ENCODE measurements around the gene COPS7A.

The COPS7A gene

DNA sequence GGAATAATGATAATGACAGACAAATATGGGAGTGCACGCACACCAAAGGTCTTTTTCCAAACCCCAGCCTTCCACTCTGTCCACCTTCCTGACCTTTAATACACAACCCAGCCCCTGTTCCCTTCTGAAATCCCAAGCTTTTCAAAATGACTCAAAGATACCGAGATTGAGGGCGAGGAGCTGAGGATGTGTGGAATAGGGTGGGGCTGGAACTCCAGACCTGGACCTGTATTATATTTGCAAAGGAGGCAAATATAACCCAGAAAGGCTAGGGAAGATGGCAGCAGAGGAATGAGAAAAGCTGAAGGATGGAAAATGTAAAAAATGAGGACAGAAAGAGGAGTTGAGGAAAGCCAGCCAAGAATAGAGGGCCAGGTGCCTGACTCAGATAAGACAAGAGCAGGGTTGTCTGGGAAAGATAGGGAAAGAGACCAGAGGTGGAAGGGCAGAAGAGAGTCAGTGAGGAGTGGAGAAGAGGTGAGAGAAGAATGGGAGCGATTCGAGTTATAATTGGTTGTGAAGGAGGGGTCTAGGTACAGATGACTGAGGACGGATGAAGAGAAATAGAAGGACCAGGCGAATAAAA lies 41.3 kb downstream of the COPS7A start:
- Histone ChIP-seq H3K4me3 (ENCODE audit: low read depth, low read length) (peak overlapping the region; percentile 79), H3K9ac (ENCODE audit: low read length) (peak overlapping the region; percentile 67), H3K27ac (ENCODE audit: low read depth, low read length) (no peak overlapping the region; the same call in 1 of the 2 replicates), H3K27me3 (ENCODE audit: control insufficient read depth, insufficient read depth, low read length) (no peaks in the 10 kb centered on the region), H3K9me3 (ENCODE audit: control insufficient read depth, insufficient read depth, low read depth, low read length) (no peaks in the 10 kb centered on the region), H3K36me3 (ENCODE audit: control insufficient read depth, insufficient read depth, low read length) (peaks cover 9% of the 10 kb centered on the region; the same call in 1 of the 2 replicates), H3K4me1 (ENCODE audit: control insufficient read depth, insufficient read depth, low read length) (peaks cover 34% of the 10 kb centered on the region)

DNA sequence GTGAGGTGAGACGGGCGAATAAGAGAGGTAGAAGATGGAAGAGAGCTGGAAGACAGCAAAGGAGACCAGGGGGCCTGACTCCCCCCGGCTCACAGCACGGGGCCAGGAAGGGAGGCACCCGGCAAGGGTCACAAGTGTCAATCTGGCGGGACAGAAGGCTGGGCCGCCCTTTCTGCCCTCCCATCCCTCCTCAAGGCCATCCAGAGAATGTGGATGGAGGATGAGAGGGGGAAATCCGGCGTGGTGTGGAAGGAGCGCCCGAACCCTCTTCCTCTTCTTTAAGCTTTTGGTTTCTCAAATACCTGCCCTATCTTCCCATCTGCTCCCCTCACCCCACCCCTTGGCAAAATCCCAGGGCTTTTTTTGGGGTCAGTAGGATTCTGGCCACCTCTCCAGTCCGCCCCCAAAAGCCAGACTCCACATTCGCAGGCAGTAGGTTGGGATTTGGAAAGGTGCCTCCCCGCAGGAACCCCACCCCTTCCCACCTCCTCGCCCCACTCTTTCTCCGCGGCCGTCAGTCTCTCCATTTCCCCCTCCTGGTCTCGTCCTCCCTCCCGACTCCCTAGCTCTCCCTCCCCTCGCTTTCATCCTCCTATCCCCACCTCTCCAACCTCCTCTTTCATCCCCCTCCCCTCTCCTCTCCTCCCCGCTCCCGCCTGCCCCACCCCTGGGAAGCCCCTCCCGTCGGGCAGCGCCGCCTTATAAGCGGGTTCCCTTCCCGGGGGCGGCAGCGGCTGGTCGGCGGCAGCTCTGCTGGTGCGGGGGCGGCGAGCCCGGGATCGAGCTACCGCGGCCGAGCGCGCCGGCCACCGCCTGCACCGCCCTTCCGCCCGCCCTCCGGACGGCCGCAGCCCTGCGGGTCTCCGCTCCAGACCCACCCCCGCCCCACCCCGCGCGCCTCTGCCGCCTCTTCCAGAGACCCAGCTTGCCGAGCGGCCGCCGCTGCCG lies 42.1 kb downstream of the COPS7A start, which contains the start of gene PTMS:
Gene PTMS (plus strand): TSS at position 730 of the 948 bp plus-strand sequence. CDS start 343 bp downstream, outside the sequence.
- H3K9ac ChIP-seq (ENCODE audit: low read length), result peak within 1 kb of the TSS; percentile 67
- H3K36me3 ChIP-seq (ENCODE audit: control insufficient read depth, insufficient read depth, low read length), result peaks cover 14% of the 10 kb centered on the region; the same call in 1 of the 2 replicates
- H3K4me1 ChIP-seq (ENCODE audit: control insufficient read depth, insufficient read depth, low read length), result peaks cover 34% of the 10 kb centered on the region
- H3K27ac ChIP-seq (ENCODE audit: low read depth, low read length), result peak within 1 kb of the TSS; percentile 8; the same call in 1 of the 2 replicates
- H3K9me3 ChIP-seq (ENCODE audit: control insufficient read depth, insufficient read depth, low read depth, low read length), result no peaks in the 10 kb centered on the region
- H3K4me3 ChIP-seq (ENCODE audit: low read depth, low read length), result peak within 1 kb of the TSS; percentile 79
- no peaks in the 10 kb centered on the region for H3K27me3 ChIP-seq (ENCODE audit: control insufficient read depth, insufficient read depth, low read length)

GRCh38 chr12:6766651-6767349 lies 43.0 kb downstream of the COPS7A start:
- H3K4me1 ChIP-seq (ENCODE audit: control insufficient read depth, insufficient read depth, low read length), result peaks cover 38% of the 10 kb centered on the region
- H3K27ac ChIP-seq (ENCODE audit: low read depth, low read length), result peak overlapping the region; percentile 8; the same call in 1 of the 2 replicates
- H3K9me3 ChIP-seq (ENCODE audit: control insufficient read depth, insufficient read depth, low read depth, low read length), result no peaks in the 10 kb centered on the region
- peaks cover 3% of the 10 kb centered on the region; the same call in 1 of the 2 replicates for H3K27me3 ChIP-seq (ENCODE audit: control insufficient read depth, insufficient read depth, low read length)
- peaks cover 22% of the 10 kb centered on the region; the same call in 1 of the 2 replicates for H3K36me3 ChIP-seq (ENCODE audit: control insufficient read depth, insufficient read depth, low read length)
- H3K9ac ChIP-seq (ENCODE audit: low read length), result peak overlapping the region; percentile 67
- H3K4me3 ChIP-seq (ENCODE audit: low read depth, low read length), result peak overlapping the region; percentile 79

DNA sequence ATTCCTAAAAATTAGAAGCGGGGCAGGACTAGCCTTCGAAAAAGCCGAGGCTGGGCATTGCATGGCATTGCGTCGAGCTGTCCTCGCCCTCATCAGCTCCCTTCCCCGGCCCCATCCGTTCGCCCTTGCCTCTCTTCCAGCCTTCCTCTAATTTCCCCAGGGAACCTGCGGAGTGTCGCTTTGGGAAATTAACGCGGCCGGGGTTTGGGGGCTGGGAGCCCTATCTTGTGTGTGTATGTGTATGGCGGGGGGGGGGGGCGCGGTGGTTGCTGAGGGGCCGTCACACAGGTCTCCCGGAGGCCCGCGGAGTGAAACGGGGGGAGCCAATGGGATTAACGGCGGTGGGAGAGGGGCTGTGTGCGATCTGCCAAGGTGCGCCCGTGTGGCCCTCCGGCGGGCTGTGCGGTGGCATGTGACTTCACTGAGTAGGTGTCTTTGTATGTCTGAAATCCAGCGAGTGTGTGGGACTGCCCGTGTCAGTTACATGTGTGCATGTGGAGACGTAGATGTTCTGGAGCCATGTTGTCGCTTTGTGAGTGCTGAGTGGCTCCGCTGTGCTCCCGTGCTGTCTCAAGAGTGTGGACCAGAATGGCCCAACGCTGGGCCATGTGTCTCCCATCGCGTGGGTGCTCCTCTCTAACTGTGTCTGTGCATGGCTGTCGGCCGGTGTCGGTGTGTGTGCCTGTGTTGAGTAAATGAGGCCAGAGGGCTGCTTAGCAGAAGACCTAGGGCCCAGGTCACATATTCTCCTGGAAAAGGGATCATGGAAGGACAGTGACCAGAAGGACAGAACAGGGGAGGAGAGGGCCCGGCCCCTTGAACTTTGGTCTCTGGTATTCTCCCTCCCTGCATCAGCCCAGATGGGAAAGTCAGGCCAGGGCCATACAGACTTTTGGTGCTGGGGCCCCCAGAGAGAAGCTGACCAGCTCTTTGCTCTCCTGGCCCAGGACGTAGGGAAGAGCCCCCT lies 43.8 kb downstream of the COPS7A start:
- H3K9me3 ChIP-seq (ENCODE audit: control insufficient read depth, insufficient read depth, low read depth, low read length), result no peaks in the 10 kb centered on the region
- H3K27ac ChIP-seq (ENCODE audit: low read depth, low read length), result no peak overlapping the region
- H3K36me3 ChIP-seq (ENCODE audit: control insufficient read depth, insufficient read depth, low read length), result peaks cover 23% of the 10 kb centered on the region; the same call in 1 of the 2 replicates
- peaks cover 8% of the 10 kb centered on the region for H3K27me3 ChIP-seq (ENCODE audit: control insufficient read depth, insufficient read depth, low read length)
- peak overlapping the region; percentile 79 for H3K4me3 ChIP-seq (ENCODE audit: low read depth, low read length)
- H3K4me1 ChIP-seq (ENCODE audit: control insufficient read depth, insufficient read depth, low read length), result peaks cover 45% of the 10 kb centered on the region
- H3K9ac ChIP-seq (ENCODE audit: low read length), result peak overlapping the region; percentile 67

DNA sequence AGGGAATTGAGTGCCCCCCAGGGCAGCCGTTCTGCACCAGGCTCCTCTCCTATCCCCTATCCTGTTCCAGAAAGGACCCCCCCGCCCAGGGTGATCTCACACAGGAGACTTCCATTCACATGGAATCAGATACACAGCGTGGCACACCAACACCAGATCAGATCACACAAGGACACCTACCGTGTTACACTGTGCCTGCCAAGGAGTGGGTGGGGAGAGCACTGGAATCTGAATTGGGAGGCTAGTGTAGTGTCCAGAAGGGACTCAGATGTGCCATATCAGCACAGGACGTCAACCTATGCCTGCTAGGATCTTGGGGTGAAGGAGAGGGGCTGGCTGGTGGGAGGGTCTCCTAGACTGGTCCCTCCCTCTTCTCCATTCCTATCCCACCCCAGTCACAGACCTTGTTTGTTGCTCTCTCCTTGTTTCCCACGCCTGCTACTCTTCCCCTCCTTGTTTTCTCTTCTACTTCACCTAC lies 44.6 kb downstream of the COPS7A start:
- Histone ChIP-seq H3K4me1 (ENCODE audit: control insufficient read depth, insufficient read depth, low read length) (peaks cover 47% of the 10 kb centered on the region), H3K27ac (ENCODE audit: low read depth, low read length) (no peak overlapping the region), H3K36me3 (ENCODE audit: control insufficient read depth, insufficient read depth, low read length) (peaks cover 23% of the 10 kb centered on the region; the same call in 1 of the 2 replicates), H3K9ac (ENCODE audit: low read length) (peak overlapping the region; percentile 67), H3K9me3 (ENCODE audit: control insufficient read depth, insufficient read depth, low read depth, low read length) (no peaks in the 10 kb centered on the region), H3K27me3 (ENCODE audit: control insufficient read depth, insufficient read depth, low read length) (peaks cover 17% of the 10 kb centered on the region), H3K4me3 (ENCODE audit: low read depth, low read length) (peak overlapping the region; percentile 79)

- H3K27ac ChIP-seq (ENCODE audit: low read depth, low read length), result no peak overlapping the region
- H3K9me3 ChIP-seq (ENCODE audit: control insufficient read depth, insufficient read depth, low read depth, low read length), result no peaks in the 10 kb centered on the region
- H3K36me3 ChIP-seq (ENCODE audit: control insufficient read depth, insufficient read depth, low read length), result peaks cover 23% of the 10 kb centered on the region; the same call in 1 of the 2 replicates
- peak overlapping the region; percentile 79 for H3K4me3 ChIP-seq (ENCODE audit: low read depth, low read length)
- peaks cover 42% of the 10 kb centered on the region for H3K4me1 ChIP-seq (ENCODE audit: control insufficient read depth, insufficient read depth, low read length)
- H3K9ac ChIP-seq (ENCODE audit: low read length), result peak overlapping the region; percentile 67
- H3K27me3 ChIP-seq (ENCODE audit: control insufficient read depth, insufficient read depth, low read length), result peaks cover 21% of the 10 kb centered on the region
These were observed 45.1 kb downstream of the COPS7A start for GRCh38 chr12:6768990-6769389.

DNA sequence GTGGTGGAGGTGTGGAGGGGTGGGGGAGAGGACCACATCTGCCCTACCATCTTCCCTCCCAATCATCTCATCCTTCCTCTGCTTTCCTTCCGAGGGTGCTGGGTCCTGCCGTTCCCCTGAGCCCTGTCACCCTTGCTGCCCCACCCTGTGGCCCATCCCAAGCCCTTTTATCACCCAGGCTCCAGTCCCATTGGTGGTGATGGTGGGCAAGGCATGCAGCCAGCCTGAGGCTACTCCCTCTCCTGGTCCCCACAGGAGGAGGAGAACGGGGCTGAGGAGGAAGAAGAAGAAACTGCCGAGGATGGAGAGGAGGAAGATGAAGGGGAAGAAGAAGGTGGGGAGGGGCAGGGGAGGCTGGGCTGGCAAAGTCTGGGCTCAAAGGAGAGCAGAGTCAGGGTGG lies 45.8 kb downstream of the COPS7A start:
- Histone ChIP-seq H3K9ac (ENCODE audit: low read length) (no peak overlapping the region), H3K4me1 (ENCODE audit: control insufficient read depth, insufficient read depth, low read length) (peaks cover 42% of the 10 kb centered on the region), H3K27ac (ENCODE audit: low read depth, low read length) (no peak overlapping the region), H3K36me3 (ENCODE audit: control insufficient read depth, insufficient read depth, low read length) (peaks cover 23% of the 10 kb centered on the region; the same call in 1 of the 2 replicates), H3K27me3 (ENCODE audit: control insufficient read depth, insufficient read depth, low read length) (peaks cover 28% of the 10 kb centered on the region), H3K9me3 (ENCODE audit: control insufficient read depth, insufficient read depth, low read depth, low read length) (no peaks in the 10 kb centered on the region), H3K4me3 (ENCODE audit: low read depth, low read length) (peak overlapping the region; percentile 79; the same call in 1 of the 2 replicates)

DNA sequence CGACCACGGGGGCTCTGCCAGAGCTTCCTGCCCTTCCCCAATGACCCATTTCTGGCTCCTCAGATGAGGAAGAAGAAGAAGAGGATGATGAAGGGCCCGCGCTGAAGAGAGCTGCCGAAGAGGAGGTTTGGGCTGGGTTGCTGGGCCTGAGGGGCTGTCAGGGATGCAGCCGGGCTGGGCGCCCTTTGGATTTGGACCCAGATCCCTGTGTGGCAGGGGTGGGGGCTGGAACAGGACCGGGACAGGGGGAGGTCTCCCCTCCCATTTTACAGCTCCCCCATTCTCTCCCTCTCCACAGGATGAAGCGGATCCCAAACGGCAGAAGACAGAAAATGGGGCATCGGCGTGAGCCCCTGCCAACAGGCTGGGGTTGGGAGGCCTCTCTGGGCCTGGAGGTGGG lies 46.2 kb downstream of the COPS7A start:
- peaks cover 32% of the 10 kb centered on the region for H3K27me3 ChIP-seq (ENCODE audit: control insufficient read depth, insufficient read depth, low read length)
- H3K9me3 ChIP-seq (ENCODE audit: control insufficient read depth, insufficient read depth, low read depth, low read length), result no peaks in the 10 kb centered on the region
- H3K27ac ChIP-seq (ENCODE audit: low read depth, low read length), result no peak overlapping the region
- peaks cover 39% of the 10 kb centered on the region for H3K4me1 ChIP-seq (ENCODE audit: control insufficient read depth, insufficient read depth, low read length)
- H3K36me3 ChIP-seq (ENCODE audit: control insufficient read depth, insufficient read depth, low read length), result peaks cover 26% of the 10 kb centered on the region; the same call in 1 of the 2 replicates
- no peak overlapping the region for H3K4me3 ChIP-seq (ENCODE audit: low read depth, low read length)
- no peak overlapping the region for H3K9ac ChIP-seq (ENCODE audit: low read length)

GRCh38 chr12:6770600-6770999 lies 46.8 kb downstream of the COPS7A start:
- Histone ChIP-seq H3K9ac (ENCODE audit: low read length) (no peak overlapping the region), H3K4me3 (ENCODE audit: low read depth, low read length) (no peak overlapping the region), H3K9me3 (ENCODE audit: control insufficient read depth, insufficient read depth, low read depth, low read length) (no peaks in the 10 kb centered on the region), H3K27me3 (ENCODE audit: control insufficient read depth, insufficient read depth, low read length) (peaks cover 36% of the 10 kb centered on the region), H3K4me1 (ENCODE audit: control insufficient read depth, insufficient read depth, low read length) (peaks cover 35% of the 10 kb centered on the region), H3K27ac (ENCODE audit: low read depth, low read length) (no peak overlapping the region), H3K36me3 (ENCODE audit: control insufficient read depth, insufficient read depth, low read length) (peaks cover 29% of the 10 kb centered on the region)

Measured in HUES6 (cell line).